22Rv1 (cell line): ENCODE data around the gene SH3BP5L.

Experiments
- H3K27ac ChIP-seq: fragments of 450-650 bp; 2 replicates; pipeline ENCODE4 v1.5.1; 2017
- CTCF ChIP-seq: fragments of 450-650 bp; IDR thresholded peaks from 2 replicates; pipeline ENCODE4 v1.5.1; 2017; ENCODE audit warnings: mild to moderate bottlenecking
- ZFX ChIP-seq: fragments of 450-650 bp; IDR thresholded peaks from 2 replicates; pipeline ENCODE4 v1.6.1; 2017; ENCODE audit warnings: antibody characterized with exemption, borderline replicate concordance

SH3BP5L gene

DNA sequence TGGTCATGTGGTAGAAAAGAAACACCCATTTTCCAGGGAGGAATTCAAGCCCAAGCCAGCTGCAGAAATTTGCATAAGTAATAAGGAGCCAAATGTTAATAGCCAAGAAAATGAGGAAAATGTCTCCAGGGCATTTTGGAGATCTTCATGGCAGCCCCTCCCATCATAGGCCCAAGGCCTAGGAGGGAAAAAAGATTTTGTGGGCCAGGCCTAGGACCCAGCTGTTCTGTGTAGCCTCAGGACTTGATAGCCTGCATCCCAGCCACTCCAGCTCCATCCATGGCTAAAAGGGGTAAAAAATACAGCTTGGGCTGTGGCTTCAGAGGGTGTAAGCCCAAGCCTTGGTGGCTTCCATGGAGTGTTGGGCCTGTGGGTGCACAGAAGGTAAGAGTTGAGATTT is 48.7 kb downstream of the SH3BP5L start:
- H3K27ac ChIP-seq = no peak overlapping the region
- TF ChIP-seq CTCF (no peak), ZFX (no peak)

DNA sequence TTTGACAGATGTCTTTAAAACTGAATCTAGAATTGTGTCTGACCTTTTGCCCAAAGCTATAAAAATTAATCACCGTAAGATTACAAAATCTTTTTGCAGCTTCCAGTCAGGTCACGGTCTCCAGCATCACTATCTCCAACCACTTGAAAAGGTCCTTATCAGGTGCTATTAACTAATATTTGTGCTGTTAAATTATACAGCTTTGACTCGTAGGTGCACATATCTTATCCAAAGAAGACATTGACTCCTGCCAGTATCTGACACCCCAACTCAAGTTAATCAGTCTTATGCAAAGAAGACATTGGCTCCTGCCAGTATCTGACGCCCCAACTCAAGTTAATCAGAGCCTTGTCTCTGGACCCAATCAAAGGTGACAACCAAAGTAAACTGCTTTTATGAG is 50.3 kb downstream of the SH3BP5L start:
- TF ChIP-seq ZFX (no peak), CTCF (no peak)
- H3K27ac ChIP-seq = no peak overlapping the region
